DOHH2 (cell line): Measurements from ENCODE around the gene DZIP1.

ENCODE experiments used
- H3F3A ChIP-seq: fragments of 200-600 bp; sonication (generic), shearing (Covaris generic); 2 replicates; pipeline ENCODE4 v1.6.0; 2016; ENCODE audit warnings: antibody characterized with exemption, mild to moderate bottlenecking; ENCODE audit not compliant: control insufficient read depth, insufficient read depth
- H3K27ac ChIP-seq: fragments of 200-600 bp; sonication (generic); 2 replicates; pipeline ENCODE4 v1.5.1; 2014; ENCODE audit warnings: low read depth, mild to moderate bottlenecking, low read length, moderate library complexity
- H3K27me3 ChIP-seq: fragments of 200-600 bp; sonication (generic); 2 replicates; pipeline ENCODE4 v1.6.1; 2014; ENCODE audit warnings: mild to moderate bottlenecking, low read length, mixed read lengths; ENCODE audit not compliant: control insufficient read depth
- H3K36me3 ChIP-seq: fragments of 200-600 bp; sonication (generic); 2 replicates; pipeline ENCODE4 v1.6.1; 2014; ENCODE audit warnings: mild to moderate bottlenecking, low read length, moderate library complexity, mixed read lengths; ENCODE audit not compliant: control insufficient read depth
- H3K4me1 ChIP-seq: fragments of 200-600 bp; sonication (generic); 2 replicates; pipeline ENCODE4 v1.6.1; 2014; ENCODE audit warnings: mild to moderate bottlenecking, low read length, mixed read lengths; ENCODE audit not compliant: control insufficient read depth
- H3K4me2 ChIP-seq: fragments of 200-600 bp; sonication (generic); 2 replicates; pipeline ENCODE4 v1.6.0; 2014; ENCODE audit warnings: mild to moderate bottlenecking, low read length, moderate library complexity
- H3K4me3 ChIP-seq: fragments of 200-600 bp; sonication (generic); 2 replicates; pipeline ENCODE4 v1.5.1; 2014; ENCODE audit warnings: mild to moderate bottlenecking, low read length, mixed read lengths
- H3K79me2 ChIP-seq: fragments of 200-600 bp; sonication (generic); 2 replicates; pipeline ENCODE4 v1.6.1; 2014; ENCODE audit warnings: mild to moderate bottlenecking, low read length, mixed read lengths; ENCODE audit not compliant: control insufficient read depth
- H3K9me2 ChIP-seq: fragments of 200-600 bp; sonication (generic); replicated peaks from 2 replicates; pipeline ENCODE4 v1.6.1; 2014; ENCODE audit warnings: mild to moderate bottlenecking, low read length, mixed read lengths; ENCODE audit not compliant: control insufficient read depth
- H3K9me3 ChIP-seq: fragments of 200-600 bp; sonication (generic); 2 replicates; pipeline ENCODE4 v1.6.1; 2014; ENCODE audit warnings: antibody characterized with exemption, low read length, mixed read lengths; ENCODE audit not compliant: control insufficient read depth, insufficient read depth
- H4K20me1 ChIP-seq: fragments of 200-600 bp; sonication (generic); 2 replicates; pipeline ENCODE4 v1.6.0; 2014; ENCODE audit warnings: low read depth, mild to moderate bottlenecking, antibody characterized with exemption, low read length, moderate library complexity; ENCODE audit not compliant: control insufficient read depth, insufficient read depth
- CTCF ChIP-seq: fragments of 200-600 bp; sonication (generic); IDR thresholded peaks from one replicate; pipeline ENCODE4 v1.5.1; 2014; ENCODE audit warnings: antibody characterized with exemption, mild to moderate bottlenecking, low read depth, low read length; ENCODE audit not compliant: poor library complexity, severe bottlenecking
- EZH2phosphoT487 ChIP-seq: fragments of 200-600 bp; sonication (generic); IDR thresholded peaks from 2 replicates; pipeline ENCODE4 v1.6.1; 2017; ENCODE audit warnings: borderline replicate concordance, mild to moderate bottlenecking, antibody characterized with exemption, low read length, moderate library complexity, mixed read lengths

The DZIP1 gene

GRCh38 chr13:95552208-95552538 lies 92.3 kb downstream of the DZIP1 start:
- Histone ChIP-seq H4K20me1 (no peaks in the 10 kb centered on the region), H3K9me3 (no peaks in the 10 kb centered on the region), H3K9me2 (no peaks in the 10 kb centered on the region), H3K79me2 (no peaks in the 10 kb centered on the region), H3K4me1 (no peaks in the 10 kb centered on the region), H3K4me2 (no peak overlapping the region), H3K36me3 (no peaks in the 10 kb centered on the region), H3K27me3 (peaks cover 3% of the 10 kb centered on the region; the same call in 1 of the 2 replicates), H3F3A (no peaks in the 10 kb centered on the region), H3K27ac (no peak overlapping the region), H3K4me3 (no peak overlapping the region)
- TF ChIP-seq EZH2phosphoT487, result no peak
- no peak for TF ChIP-seq CTCF

- H3K4me3 ChIP-seq, result no peak overlapping the region
- no peaks in the 10 kb centered on the region for H3K9me3 ChIP-seq
- H3K27ac ChIP-seq, result no peak overlapping the region
- H3F3A ChIP-seq, result no peaks in the 10 kb centered on the region
- H3K4me2 ChIP-seq, result no peak overlapping the region
- H3K4me1 ChIP-seq, result no peaks in the 10 kb centered on the region
- no peaks in the 10 kb centered on the region; the same call in 1 of the 2 replicates for H3K27me3 ChIP-seq
- H4K20me1 ChIP-seq, result no peaks in the 10 kb centered on the region
- TF ChIP-seq EZH2phosphoT487 (no peak), CTCF (no peak)
- H3K79me2 ChIP-seq, result no peaks in the 10 kb centered on the region
- H3K9me2 ChIP-seq, result no peaks in the 10 kb centered on the region
- H3K36me3 ChIP-seq, result no peaks in the 10 kb centered on the region
Measured at GRCh38 chr13:95547531-95548167, 96.9 kb downstream of the DZIP1 start.

- TF ChIP-seq CTCF (no peak), EZH2phosphoT487 (no peak)
Measured at GRCh38 chr13:95546919-95547318, 97.6 kb downstream of the DZIP1 start.

More at GRCh38 chr13:95546919-95547318, 97.6 kb downstream of the DZIP1 start:
- Histone ChIP-seq H3K27ac (no peak overlapping the region), H3K4me1 (no peaks in the 10 kb centered on the region), H3K79me2 (no peaks in the 10 kb centered on the region), H3K4me2 (no peak overlapping the region), H3K36me3 (no peaks in the 10 kb centered on the region), H3K9me3 (no peaks in the 10 kb centered on the region), H3K4me3 (no peak overlapping the region), H4K20me1 (no peaks in the 10 kb centered on the region), H3F3A (no peaks in the 10 kb centered on the region), H3K27me3 (no peaks in the 10 kb centered on the region; the same call in 1 of the 2 replicates), H3K9me2 (no peaks in the 10 kb centered on the region)
